Muscle layer of duodenum (tissue), 2 donors: ENCODE data around the gene ADGRL4.
A peak's percentile ranks its signal among the peaks of the same experiment; 100 is the strongest.
"Not testable (repeated sequence)": the region's sequence is repeated elsewhere in the genome, so short reads cannot be mapped to it uniquely, and the experiment has no call there.

Experiments used
- H3K27ac ChIP-seq: one replicate; pipeline ENCODE4 v1.7.0; 2013; ENCODE audit warnings: mild to moderate bottlenecking, low read length
- H3K27me3 ChIP-seq: one replicate; pipeline ENCODE4 v1.7.0; 2013; ENCODE audit warnings: low read depth, mild to moderate bottlenecking, control low read depth, low read length
- H3K36me3 ChIP-seq, 2 donors: one replicate each; pipeline ENCODE4 v1.7.0; 2013; ENCODE audit warnings: low read length in 2 of 2, control low read depth in 1 of 2, mild to moderate bottlenecking in 1 of 2; ENCODE audit not compliant: insufficient read depth in 2 of 2, control insufficient read depth in 1 of 2
- H3K4me1 ChIP-seq, 2 donors: one replicate each; pipeline ENCODE4 v1.7.0; 2013; ENCODE audit warnings: low read length in 2 of 2, mild to moderate bottlenecking in 2 of 2, control low read depth in 1 of 2, moderate library complexity in 1 of 2; ENCODE audit not compliant: insufficient read depth in 2 of 2, control insufficient read depth in 1 of 2
- H3K4me3 ChIP-seq, 2 donors: one replicate each; pipeline ENCODE4 v1.7.0; 2013; ENCODE audit warnings: low read length in 2 of 2, low read depth in 1 of 2, mild to moderate bottlenecking in 1 of 2
- H3K9me3 ChIP-seq, 2 donors: one replicate each; pipeline ENCODE4 v1.7.0; 2013; ENCODE audit warnings: low read length in 2 of 2, control low read depth in 1 of 2, mild to moderate bottlenecking in 1 of 2; ENCODE audit not compliant: control insufficient read depth in 1 of 2
- donor health status: healthy.

ADGRL4 gene

DNA sequence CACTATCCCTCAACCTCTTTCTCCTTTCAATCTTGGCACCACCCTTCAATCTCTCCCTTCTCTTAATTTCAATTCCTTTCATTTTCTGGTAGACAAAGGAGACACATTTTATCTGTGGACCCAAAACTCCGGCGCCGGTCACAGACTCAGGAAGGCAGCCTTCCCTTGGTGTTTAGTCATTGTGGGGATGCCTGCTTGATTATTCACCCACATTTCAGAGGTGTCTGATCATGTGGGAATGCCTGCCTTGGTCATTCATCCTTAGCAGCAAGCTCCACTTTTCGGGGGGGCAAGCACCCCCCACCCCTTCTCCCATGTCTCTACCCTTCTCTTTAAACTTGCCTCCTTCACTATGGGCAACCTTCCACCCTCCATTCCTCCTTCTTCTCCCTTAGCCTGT, 133.7 kb downstream of the ADGRL4 start:
- not testable (repeated sequence) for H3K27me3 ChIP-seq, H3K9me3 ChIP-seq, H3K4me1 ChIP-seq, H3K27ac ChIP-seq, H3K4me3 ChIP-seq, H3K36me3 ChIP-seq

DNA sequence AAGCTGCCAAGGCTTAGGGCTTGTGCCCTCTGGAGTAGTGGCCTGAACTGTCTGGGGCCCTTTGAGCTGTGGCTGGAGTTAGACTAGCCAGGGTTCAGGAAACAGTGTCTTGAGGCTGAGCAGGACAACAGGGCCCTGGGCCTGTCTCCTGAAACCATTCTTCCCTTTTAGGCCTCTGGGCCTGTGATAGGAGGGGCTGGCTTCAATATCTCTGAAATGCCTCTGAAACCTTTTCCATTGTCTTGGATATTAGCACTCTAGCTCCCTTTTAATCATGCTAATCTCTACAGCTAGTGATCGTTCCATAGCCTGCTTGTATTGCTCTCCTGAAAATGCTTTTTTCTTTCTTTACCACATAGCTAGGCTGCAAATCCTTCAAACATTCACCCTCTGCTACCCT, 135.3 kb downstream of the ADGRL4 start:
- Histone ChIP-seq H3K4me1 (no peaks in the 10 kb centered on the region), H3K27ac (no peak overlapping the region), H3K27me3 (no peaks in the 10 kb centered on the region), H3K4me3 (no peak overlapping the region), H3K36me3 (no peaks in the 10 kb centered on the region), H3K9me3 (no peaks in the 10 kb centered on the region)

DNA sequence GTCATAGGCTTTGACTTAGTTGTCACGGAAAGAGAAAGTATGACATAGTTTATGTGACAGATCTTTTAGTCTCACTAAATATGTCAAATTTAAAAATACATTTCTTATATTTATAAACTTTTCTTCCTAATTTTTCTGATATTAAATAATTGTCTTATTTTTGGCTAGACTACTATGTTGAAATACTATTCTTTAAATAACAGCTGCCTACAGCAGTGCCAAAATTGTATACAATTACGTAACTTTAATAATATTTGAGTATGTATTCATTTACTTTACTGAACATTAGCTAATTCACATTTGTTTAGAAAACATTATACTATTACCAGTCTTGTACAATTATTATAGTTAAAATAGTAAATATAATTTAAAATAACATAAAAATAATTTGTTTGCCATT, 137.4 kb downstream of the ADGRL4 start:
- Histone ChIP-seq H3K9me3 (no peaks in the 10 kb centered on the region), H3K36me3 (no peaks in the 10 kb centered on the region), H3K4me3 (no peak overlapping the region), H3K4me1 (no peaks in the 10 kb centered on the region), H3K27me3 (no peaks in the 10 kb centered on the region), H3K27ac (no peak overlapping the region)

GRCh38 chr1:78864175-78864574, 142.4 kb downstream of the ADGRL4 start:
- no peak overlapping the region for H3K4me3 ChIP-seq

GRCh38 chr1:78856096-78856495, 150.4 kb downstream of the ADGRL4 start:
- no peaks in the 10 kb centered on the region for H3K4me1 ChIP-seq
- H3K27me3 ChIP-seq = no peaks in the 10 kb centered on the region
- H3K27ac ChIP-seq = no peak overlapping the region
- H3K36me3 ChIP-seq = no peaks in the 10 kb centered on the region
- H3K9me3 ChIP-seq = no peaks in the 10 kb centered on the region
- no peak overlapping the region for H3K4me3 ChIP-seq

More at GRCh38 chr1:78864175-78864574, 142.4 kb downstream of the ADGRL4 start:
- Histone ChIP-seq H3K27ac (no peak overlapping the region), H3K4me1 (no peaks in the 10 kb centered on the region), H3K36me3 (no peaks in the 10 kb centered on the region), H3K9me3 (no peaks in the 10 kb centered on the region), H3K27me3 (no peaks in the 10 kb centered on the region)

GRCh38 chr1:78855258-78855657, 151.3 kb downstream of the ADGRL4 start:
- Histone ChIP-seq H3K27ac (no peak overlapping the region), H3K27me3 (no peaks in the 10 kb centered on the region), H3K4me1 (no peaks in the 10 kb centered on the region), H3K36me3 (no peaks in the 10 kb centered on the region), H3K4me3 (no peak overlapping the region), H3K9me3 (no peaks in the 10 kb centered on the region)

- no peaks in the 10 kb centered on the region for H3K4me1 ChIP-seq
- no peaks in the 10 kb centered on the region for H3K9me3 ChIP-seq
- H3K4me3 ChIP-seq = no peak overlapping the region
- H3K36me3 ChIP-seq = no peaks in the 10 kb centered on the region
- no peaks in the 10 kb centered on the region for H3K27me3 ChIP-seq
- no peak overlapping the region for H3K27ac ChIP-seq
Observed at GRCh38 chr1:78854556-78854955, 152.0 kb downstream of the ADGRL4 start.

DNA sequence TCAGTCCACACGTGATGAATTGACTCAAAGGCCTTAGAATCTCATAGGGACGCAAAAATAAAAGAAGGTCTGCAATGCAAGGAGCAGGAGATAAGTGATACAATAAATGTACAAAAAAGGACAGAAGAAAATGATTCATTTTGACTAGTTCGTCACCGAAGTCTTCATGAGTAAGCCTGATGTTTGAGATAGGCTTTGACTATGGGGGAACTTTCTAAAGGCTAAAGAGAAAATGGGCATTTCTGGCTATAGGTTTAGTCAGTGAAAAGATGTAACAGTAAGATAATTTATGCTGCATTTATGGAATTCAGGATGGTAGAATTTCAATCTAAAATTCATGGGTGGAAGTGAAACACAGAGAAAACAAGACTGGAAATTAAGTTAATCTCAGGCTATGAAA, 163.0 kb downstream of the ADGRL4 start:
- peaks cover 0 to 22% of the 10 kb centered on the region in 2 donors for H3K4me1 ChIP-seq
- H3K27me3 ChIP-seq = no peaks in the 10 kb centered on the region
- H3K36me3 ChIP-seq = no peaks in the 10 kb centered on the region
- no peaks in the 10 kb centered on the region for H3K9me3 ChIP-seq
- H3K4me3 ChIP-seq = no peak overlapping the region
- H3K27ac ChIP-seq = no peak overlapping the region

DNA sequence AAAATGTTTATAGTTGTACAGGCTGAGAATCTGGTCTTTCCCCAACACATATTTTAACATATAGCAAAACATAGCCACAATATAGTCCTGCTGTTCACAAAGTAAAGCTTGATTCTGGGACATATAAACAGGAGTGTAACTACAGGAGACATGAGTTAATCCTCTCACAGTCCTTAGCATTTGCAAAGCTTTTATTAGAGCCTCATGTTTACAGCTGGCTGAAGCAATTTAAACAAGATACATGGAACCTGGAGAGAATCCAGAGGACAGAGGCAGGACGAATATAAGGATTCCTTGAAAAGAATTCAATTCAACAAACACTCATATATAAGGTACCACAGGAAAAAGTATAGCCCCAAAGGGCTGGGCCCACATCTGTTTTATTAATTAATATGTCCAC, 163.4 kb downstream of the ADGRL4 start:
- Histone ChIP-seq H3K4me3 (no peak overlapping the region), H3K4me1 (peaks cover 0 to 22% of the 10 kb centered on the region in 2 donors), H3K9me3 (no peaks in the 10 kb centered on the region), H3K27ac (no peak overlapping the region), H3K27me3 (no peaks in the 10 kb centered on the region), H3K36me3 (no peaks in the 10 kb centered on the region)

- Histone ChIP-seq H3K9me3 (no peaks in the 10 kb centered on the region), H3K27me3 (no peaks in the 10 kb centered on the region), H3K4me1 (peaks cover 0 to 22% of the 10 kb centered on the region in 2 donors), H3K4me3 (peak overlapping the region in 1 of 2 donors; percentile 14), H3K27ac (no peak overlapping the region), H3K36me3 (no peaks in the 10 kb centered on the region)
Observed at GRCh38 chr1:78840453-78841271, 165.9 kb downstream of the ADGRL4 start.
